Stimulated activated CD4-positive, alpha-beta T cell treated with anti-CD3 and anti-CD28 coated beads, Interleukin-2, amount 100 ng/mL, for 4 hours (primary cell): ENCODE results near the gene SLC6A2.
"Not testable (repeated sequence)": the region's sequence is repeated elsewhere in the genome, so short reads cannot be mapped to it uniquely, and the experiment has no call there.

Source experiments
- DNase-seq: peaks from one replicate; pipeline ENCODE4 v3.0.0-alpha.2; 2020; ENCODE audit warnings: low read depth

The SLC6A2 gene

DNA sequence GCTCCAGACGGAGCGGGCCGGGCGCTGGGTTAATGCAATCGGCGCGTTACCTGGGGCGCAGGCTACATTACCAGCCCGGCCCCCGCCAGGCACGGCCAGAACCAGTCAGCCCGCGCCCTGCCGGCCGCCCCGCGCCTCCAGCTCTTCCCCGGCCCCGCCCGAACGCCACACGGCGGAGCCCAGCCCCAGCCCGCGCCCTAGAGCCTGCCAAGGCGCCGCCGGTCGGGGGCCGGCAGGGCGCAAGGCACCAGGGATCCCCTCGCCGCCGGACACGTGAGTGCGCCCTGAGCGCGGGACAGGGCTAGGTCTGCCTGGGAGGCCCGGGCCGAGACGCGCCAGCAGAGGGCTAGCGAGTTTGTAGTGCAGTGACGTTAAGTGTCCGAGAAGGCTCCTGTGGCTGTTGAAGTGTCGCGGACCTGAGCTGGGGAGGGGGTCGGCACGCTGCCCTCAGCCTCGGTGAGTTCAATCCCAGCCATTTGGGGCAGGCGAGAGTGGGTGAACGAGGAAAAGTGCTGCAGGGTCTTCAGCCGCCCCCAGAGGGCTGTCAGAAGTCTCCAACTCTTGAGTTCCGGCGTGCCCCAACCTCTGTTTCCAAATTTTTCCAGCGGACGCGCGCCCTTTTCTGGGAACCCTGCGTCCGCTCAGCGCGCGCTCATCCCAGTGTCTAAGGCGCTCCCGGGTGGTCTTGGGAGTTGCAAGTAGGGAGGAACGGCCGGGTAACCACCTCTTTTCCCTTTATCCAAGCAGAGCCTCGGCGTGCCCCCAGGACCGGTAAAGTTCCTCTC is at the start of gene SLC6A2:
Gene SLC6A2 (plus strand): TSS at position 92 of the 785 bp plus-strand sequence. CDS start 707 bp downstream, outside the sequence.
- DNase-seq, result no peak

DNA sequence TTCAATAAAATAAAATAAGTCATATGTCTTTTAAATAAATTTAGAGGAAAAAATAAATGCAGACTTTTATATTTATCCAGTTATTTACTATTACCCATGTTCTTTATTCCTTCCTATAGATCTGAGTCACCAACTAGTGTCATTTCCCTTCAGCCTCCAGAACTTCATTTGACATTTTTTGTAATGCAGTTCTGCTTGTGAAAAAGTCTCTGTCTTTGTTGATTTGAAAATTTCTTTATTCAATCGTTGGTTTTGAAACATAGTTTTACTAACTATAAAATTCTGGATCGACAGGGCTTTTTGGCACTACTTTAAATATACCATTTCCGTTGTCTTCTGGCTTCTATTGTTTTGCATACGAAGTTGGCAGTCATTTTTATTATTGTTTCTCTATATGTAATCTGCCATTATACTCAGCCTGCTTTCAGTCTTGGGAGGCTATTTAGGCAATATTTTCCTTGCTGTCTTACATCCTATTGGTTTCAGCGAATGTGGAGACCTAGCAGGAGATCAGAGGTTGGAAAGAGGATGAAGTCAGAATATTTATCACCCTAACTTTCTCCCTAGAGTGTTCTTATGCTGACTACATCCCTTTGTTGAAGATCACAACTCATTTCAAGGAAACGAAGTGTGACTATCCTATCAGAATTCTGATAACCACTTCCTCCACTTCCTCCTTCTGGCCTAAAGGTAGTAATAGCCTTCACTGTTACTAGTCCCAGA is 42.0 kb upstream of the SLC6A2 start:
- no peak for DNase-seq

DNA sequence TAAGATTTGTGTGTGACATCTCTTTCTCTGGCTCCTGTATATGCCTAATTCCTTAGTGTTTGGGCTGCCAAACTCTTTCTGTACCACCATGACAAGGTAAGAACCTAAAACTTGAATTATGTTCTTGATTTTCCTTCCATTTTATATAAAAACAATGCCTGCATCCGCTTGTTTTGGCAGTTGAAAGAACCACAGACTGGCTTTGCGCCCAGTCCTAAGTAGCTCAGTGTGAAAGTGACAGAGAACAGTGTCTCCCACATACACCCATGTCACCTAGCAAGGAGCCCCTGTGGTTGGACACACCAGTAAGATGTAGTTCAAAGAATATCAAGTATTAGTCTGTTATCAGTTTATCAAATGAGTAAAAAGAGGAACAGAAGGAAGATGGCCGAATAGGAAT is 40.7 kb upstream of the SLC6A2 start:
- no peak for DNase-seq

DNA sequence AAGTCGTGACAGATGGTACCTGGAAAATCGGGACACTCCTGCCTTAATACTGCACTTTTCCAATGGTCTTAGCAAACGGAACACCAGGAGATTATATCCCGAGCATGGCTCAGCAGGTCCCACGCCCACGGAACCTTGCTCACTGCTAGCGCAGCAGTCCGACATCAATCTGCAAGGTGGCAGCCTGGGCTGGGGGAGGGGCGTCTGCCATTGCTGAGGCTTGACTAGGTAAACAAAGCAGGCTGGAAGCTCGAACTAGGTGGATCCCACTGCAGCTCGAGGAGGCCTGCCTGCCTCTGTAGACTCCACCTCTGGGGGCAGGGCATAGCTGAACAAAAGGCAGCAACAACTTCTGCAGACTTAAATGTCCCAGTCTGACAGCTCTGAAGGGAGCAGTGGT is 40.1 kb upstream of the SLC6A2 start:
- DNase-seq, result not testable (repeated sequence)

DNA sequence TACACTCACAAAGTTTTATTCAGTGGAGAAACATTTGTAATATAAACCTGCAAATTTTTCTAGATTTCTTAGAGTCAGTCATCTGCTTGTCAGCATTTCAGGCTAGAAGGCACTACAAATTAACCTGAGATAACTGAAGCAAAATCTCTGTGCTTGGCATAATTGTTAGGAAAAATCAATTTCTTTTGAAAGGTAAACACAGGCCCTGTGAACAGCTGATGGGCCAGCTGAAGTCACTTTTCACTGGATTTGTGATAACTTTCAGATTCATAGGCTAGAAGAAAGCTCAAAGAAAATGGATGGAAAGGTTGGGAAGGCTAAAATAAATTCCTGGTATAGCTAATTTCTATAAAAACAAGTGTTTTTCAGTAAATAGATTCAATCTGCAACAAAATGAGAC is 34.0 kb upstream of the SLC6A2 start:
- no peak for DNase-seq

DNA sequence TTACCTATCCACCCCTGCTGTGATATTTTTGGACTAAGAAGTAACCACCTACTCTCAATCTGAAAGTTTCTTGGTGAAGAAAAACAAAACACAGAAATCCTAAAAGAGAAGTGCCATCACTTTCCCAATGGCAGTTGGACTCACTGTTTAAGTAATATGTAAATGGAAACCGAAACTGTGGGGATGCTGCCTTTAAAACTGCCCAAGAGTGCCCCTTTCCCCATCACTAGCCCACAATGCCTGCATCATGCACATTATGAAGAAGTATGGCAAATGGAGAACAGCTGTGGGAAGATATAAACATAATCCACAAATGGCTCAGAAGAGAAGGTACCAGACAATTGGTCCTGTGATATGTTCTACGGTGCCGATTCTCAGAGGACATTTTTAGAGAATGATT is 33.5 kb upstream of the SLC6A2 start:
- DNase-seq, result no peak

DNA sequence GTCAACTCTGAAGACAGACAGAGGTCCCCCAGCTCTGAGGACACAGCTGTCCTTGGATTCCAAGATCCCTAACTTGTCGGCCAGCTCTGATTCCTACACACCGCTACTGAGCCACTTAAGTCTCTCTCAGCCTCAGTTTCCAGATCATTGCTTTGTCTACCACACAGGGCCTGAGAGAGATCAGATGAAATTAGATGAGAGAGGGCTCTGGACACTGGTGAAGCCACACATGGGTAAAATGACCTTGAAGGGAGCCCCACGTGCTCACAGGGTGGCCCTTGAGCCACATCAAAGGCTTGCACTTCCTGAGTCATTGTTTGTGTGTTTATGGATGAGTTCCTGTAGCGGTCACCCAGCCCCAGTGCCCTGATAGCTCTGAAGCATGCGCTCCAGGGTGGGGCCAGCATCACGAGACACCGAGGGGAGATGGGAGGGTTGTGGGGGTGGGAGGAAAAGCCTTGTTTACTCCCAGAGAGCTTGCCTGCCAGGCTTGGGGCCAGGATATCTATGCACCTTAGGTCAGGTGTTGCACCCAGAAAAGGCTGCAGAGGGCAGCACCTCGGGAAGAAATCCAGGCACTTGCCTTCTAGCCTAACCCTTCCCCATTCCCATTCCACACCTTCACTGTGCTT is 32.7 kb upstream of the SLC6A2 start:
- DNase-seq, result no peak

DNA sequence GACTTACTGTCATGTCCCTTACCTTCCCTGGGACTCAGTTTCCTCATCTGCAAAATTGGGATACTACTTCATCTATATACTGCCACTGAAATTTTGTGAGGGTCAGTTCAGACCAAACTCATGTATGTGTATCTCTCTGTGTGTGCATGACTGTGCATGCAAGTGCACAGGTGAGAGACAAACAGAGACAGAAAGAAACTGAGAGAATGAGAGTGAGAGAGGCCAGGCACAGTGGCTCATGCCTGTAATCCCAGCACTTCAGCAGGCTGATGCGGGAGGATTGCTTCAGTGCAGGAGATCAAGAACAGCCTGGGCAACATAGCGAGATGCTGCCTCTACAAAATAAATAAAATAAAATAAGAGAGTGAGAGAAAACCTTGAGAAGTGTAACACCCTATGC is 32.1 kb upstream of the SLC6A2 start:
- no peak for DNase-seq

DNA sequence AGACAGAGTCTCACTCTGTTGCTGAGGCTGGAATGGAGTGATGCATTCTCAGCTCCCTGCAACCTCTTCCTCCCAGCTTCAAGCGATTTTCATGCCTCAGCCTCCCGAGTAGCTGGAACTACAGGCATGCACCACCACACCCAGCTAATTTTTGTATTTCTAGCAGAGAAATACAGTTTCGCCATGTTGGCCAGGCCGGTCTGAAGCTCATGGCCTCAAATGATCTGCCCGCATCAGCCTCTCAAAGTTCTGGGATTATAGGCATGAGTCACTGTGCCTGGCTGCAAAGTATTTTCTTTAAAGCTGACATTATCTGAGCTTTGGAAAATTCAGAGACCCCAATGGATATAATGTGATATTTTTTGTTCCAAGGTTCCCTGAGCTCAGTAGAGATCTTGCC is 31.1 kb upstream of the SLC6A2 start:
- no peak for DNase-seq

DNA sequence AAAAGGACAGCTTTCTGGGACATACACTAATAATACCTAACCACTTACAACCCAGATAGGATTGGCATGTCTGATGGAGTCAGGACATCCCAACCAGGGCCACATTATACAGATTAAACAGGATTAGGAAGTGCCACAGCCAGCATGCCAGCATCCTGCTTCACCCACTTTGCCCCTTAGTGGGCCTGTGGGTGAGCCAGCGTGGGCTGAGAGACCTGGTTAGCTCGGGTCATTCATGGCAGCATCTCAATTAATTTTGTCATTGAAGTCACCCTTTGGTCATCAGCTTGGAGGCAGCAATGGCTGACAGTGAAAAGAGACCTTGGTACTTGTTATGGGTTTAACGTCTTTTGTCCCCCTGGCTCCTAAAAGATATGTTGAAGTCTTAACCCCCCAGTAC is 29.9 kb upstream of the SLC6A2 start:
- DNase-seq, result no peak

DNA sequence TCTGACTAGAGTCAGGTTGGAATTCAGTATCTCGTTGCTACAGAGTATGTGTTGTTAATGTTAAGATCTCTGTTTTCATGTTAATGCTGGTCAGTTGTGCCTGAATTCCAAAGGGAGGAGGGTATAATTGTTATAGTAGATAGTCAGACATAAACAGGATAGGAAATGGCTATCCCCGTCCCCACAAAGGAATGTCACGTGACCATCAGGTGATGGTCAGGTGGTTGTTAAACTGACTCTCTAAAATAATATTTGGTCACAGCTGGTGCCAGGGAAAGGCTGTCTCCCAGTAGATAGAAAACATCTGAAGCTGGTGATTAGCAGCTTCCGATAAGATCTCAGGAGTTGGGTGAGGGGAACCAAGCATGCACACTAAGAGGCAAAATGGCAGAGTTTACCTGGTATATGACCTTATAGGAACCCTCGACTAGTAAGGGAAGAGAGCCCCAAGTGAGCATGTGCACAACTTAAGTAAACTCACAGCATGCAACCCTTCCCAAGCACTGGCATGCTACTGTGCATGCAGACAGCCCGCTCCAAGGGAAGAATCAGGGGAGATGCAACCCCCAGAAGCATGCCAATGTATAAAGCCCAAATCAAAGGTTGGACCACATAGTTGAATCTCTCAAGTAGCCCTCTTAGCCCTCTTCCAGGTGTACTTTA is 27.4 kb upstream of the SLC6A2 start:
- DNase-seq, result no peak

DNA sequence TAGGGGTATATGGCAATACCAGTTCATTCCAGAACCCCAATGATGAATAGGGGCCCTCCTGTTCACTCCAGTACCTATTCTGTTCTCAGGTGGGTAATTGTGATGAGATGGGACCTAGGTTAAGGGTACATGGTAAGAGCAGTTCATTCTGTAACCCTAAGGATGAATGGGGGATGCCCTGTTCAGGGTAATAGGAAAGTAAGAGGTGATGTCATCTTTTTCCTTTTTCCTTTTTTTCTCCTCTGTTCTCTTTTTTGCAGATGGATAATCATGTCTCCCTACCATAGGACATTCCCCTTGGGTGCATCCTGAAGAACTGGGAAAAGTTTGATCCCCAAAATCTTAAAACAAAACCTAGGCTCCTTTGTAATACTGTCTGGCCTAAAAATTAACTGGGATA is 25.0 kb upstream of the SLC6A2 start:
- DNase-seq, result no peak

DNA sequence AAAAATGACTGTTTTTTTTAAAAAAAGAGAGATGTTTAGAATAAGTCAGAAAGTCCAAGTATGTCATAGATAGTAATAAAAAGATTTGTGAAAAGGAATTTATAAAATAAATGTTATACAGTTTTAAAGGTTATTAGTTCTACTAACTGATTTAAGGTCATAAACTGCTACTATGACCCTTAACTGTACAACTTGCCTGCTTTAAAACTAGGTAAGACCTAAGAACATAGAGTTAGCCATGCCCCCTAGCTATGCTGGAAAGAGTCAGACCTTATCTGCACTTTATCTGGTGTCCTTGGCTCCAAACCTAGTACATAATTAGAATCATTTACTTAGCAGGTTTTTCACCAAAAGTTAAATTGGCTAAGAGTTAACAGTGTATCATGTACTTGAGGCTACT is 23.5 kb upstream of the SLC6A2 start:
- DNase-seq, result no peak

DNA sequence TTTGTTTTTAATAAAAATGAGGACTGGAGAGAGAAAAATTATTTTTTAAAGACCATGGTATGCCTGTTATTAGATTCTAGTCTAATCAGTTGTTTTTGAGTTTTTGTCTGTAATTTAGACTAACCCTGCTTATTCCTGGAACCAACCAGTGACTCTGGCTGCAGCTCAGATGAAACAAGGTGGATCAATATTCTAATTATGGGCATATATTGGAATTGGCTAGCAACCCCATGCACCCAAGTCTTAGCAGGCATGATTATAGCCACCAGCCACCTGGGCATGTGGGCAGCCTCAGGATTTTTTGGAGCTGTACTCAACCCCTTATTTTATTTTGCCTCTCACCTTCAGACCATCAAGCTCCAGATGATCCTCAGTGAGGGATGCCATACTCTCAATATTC is 21.6 kb upstream of the SLC6A2 start:
- no peak for DNase-seq

DNA sequence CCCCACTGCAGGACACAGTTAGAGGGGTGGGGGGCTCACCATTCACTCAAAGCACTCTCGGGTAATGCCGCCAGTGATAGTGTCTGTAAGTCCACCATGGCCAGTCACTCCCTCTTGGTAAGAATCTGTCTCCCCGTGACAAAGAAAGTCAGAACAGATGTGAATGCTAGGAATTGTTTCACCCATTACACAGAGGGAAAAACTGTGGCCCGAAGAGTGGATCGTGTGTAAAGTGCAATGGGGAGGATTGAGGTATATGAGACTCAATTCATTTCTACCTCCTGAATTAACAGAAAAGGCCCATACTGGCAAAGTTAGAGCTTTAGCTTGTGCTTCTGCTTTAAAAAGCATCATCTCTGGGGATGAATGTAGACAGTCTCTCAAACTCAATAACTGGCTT is 17.5 kb upstream of the SLC6A2 start:
- no peak for DNase-seq

DNA sequence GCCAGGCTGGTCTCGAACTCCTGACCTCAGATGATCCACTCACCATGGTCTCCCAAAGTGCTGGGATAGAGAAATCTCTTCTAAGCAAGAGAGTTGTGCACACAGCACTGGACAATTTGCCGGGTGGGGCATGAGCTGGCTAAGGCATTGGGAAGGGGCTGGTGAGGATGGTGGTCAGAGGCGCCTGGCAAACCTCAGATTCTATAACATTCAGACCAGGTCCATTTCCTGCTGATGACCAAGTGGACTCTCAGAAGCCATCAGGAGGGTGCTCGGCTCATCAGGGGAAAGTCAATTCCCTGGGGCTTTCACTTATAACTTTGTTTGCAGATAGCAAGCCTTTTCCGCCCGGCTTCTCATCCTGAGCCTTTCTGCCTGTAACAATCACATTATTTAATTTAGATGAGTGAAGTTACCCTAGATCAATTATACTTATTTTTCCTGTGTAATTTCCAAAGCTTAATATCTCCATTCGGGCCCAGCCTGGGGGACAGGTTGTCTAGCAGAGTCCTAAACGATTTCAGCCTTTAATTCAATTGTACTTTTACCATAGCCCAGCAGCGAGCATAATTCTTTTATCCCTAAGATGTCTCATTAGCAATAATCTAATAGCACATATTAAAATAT is 15.0 kb upstream of the SLC6A2 start:
- DNase-seq, result no peak

DNA sequence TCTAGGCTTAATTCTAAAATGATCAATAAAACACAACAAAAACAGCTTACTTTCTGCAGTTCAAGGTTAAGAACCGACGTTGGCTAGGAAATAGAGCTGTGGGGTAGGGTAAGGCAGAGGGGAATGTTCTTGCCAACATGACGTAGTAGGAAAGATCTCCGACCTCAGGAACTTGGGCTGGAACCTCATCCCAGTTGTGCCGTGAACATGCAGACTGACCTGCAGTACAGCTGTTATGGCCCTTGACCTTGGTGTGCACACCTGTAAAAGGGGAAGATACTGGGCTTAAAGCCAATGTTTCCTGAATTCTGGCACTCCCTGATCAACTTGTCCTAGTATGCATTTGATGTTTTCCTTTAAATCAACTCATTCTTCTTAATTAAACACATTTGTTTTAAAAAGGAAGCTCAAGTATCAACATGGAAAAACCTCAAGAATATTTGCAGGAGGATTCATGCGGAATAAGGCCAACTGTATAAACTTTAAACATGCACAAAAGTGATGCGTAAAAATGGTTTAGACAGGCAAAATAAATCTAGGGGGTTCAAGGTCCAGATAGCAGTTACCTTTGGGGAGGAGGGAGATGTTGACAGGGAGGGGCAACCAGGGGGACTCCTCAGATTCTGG is 14.2 kb upstream of the SLC6A2 start:
- DNase-seq, result no peak

DNA sequence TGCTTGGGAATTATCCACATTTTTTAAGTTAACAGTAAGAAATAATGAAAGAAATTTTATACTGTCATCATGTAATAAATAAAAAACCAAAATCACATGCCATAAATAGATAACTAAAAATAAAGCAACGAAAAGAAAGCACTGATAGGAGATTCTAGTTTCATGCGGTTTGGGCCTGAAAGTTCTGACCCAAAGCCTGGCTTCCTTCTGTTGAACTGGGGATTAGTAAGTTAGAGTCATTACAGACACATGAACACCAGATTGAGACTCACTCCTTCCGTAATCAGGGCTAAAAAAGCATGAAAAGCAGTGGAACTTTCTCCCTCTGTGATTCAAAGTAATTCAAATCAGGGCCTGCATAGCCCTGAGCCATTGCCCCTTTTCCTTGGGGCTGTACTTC is 13.2 kb upstream of the SLC6A2 start:
- DNase-seq, result no peak

DNA sequence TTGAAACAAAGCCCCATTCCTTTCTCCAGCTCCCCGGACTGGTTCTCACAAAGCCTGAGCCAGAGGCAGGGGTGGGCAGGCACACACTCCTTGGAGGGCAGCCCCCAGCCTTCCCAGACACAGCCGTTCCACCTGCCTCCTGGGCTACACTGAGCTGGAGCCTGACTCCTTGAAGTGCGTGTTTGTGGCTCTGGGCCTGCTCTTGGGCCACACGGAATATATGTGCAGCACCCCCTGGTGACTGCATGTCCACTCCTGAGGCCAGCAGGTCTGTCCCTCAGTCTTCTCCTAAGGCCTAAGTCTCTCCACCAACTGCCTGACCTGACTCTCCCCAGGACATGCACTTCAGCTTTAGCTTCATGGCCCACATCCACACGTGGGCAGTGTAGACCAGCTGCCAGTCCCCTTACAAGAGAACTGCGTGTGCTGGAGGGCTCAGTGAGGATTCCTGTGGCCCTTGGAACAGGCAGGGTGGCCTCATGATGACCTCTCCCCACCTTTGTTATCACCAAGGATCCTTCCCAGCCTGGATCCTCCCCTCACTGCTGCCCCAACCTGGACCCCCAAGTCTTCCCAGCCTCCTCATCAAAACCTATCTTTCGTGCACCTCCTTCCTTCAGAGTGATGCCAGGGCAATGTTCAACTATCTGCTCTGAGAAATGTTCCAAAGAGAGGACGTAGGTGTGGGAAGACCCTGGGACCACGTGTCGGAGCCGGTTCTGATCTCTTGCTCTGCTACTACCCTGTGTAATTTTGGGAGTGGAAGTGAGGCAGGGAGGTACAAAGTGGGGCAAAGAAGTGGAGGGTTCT is 12.4 kb upstream of the SLC6A2 start:
- DNase-seq, result no peak

DNA sequence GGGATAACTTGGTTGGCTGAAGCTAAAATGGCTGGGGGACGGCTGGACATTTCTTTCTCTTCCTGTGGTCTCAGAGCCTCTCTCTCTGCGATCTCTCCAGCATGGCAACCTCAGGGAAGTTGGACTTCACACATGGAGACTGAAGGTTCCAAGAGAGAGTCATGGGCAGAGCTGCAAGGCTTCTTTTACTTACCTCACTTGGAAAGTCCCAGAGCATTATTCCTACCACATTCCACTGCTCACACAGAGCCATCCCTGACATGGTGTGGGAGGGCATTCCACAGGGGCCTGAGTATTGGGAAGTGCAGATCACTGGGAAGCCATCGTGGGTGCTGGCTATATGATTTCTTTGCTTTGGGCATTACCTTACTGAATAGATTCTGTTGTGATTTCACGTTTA is 9.8 kb upstream of the SLC6A2 start:
- DNase-seq, result no peak

DNA sequence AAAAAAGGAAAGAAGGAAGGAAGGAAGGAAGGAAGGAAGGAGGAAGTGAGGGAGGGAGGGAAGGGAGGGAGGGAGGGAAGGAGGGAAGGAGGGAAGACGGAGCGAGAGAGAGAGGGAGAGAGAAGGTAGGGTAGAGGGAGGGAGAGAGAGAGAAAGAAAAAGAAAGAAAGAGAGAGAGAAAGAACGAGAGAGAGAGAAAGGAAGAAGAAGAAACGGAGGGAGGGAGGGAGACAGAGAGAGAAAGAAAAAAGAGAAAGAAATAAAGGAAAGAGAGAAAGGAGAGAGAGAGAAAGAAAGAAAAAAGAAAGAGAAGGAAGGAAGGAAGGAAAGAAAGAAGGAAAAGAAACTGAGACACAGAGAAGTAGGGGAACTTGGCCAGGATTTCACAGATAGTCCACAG is 8.4 kb upstream of the SLC6A2 start:
- no peak for DNase-seq
